Activated B cell treated with CpG ODN at 0.5 μM for 24 hours (primary cell): ENCODE results near the gene RFX1. TPM values are rescaled to one million over a fixed set of nuclear protein-coding genes. Genes with fewer than 3 reads are reported as not detected.
"Not testable (repeated sequence)": the region's sequence is repeated elsewhere in the genome, so short reads cannot be mapped to it uniquely, and the experiment has no call there.

ENCODE experiments used
- ATAC-seq: fragments of 200-7000 bp; cut with Tn5 transposase; one replicate; pipeline ENCODE4 v1.10.0; 2021; ENCODE audit warnings: low read depth, mild to moderate bottlenecking, moderate library complexity
- CTCF ChIA-PET: fragments of 350-600 bp; sonication (Branson Sonifier 250); formaldehyde crosslinking; loops from one replicate; lab custom pipeline; 2021; ENCODE audit warnings: antibody characterized with exemption; lab: Charles Lee
- POLR2A ChIA-PET: fragments of 350-600 bp; sonication (Branson Sonifier 250); formaldehyde crosslinking; loops from one replicate; lab custom pipeline; 2021; ENCODE audit warnings: antibody characterized with exemption; lab: Charles Lee
- DNase-seq: peaks from one replicate; pipeline ENCODE4 v3.0.0; 2022
- H3K27ac Mint-ChIP-seq: one replicate; pipeline ENCODE4 v1.8.0; 2020; ENCODE audit warnings: mixed read lengths
- H3K27me3 Mint-ChIP-seq: one replicate; pipeline ENCODE4 v1.8.0; 2021; ENCODE audit warnings: mixed read lengths
- H3K36me3 Mint-ChIP-seq: one replicate; pipeline ENCODE4 v1.8.0; 2021; ENCODE audit warnings: low read depth, mixed read lengths
- H3K4me1 Mint-ChIP-seq: one replicate; pipeline ENCODE4 v1.8.0; 2021; ENCODE audit warnings: mixed read lengths
- H3K4me3 Mint-ChIP-seq: one replicate; pipeline ENCODE4 v1.8.0; 2020; ENCODE audit warnings: mild to moderate bottlenecking, mixed read lengths
- H3K9me3 Mint-ChIP-seq: one replicate; pipeline ENCODE4 v1.8.0; 2020; ENCODE audit warnings: mixed read lengths
- intact Hi-C: fragments of 100-400 bp; cut with micrococcal nuclease; formaldehyde crosslinking; loops from one replicate; pipeline ENCODE4 v1.15.1; 2024
- total RNA-seq: library from RNA; stranded (reverse); gene quantifications from 2 replicates; pipeline ENCODE4 v1.2.3, GENCODE V29; 2022
- TF ChIP-seq, protein P1 (sequence below): fragments of 200-600 bp; IDR thresholded peaks from one replicate; pipeline ENCODE4 v1.8.0; 2022; ENCODE audit warnings: antibody characterized with exemption, mild to moderate bottlenecking

The RFX1 gene
- total RNA-seq, 1 donor from 2014 or later, result 19.0 TPM

DNA sequence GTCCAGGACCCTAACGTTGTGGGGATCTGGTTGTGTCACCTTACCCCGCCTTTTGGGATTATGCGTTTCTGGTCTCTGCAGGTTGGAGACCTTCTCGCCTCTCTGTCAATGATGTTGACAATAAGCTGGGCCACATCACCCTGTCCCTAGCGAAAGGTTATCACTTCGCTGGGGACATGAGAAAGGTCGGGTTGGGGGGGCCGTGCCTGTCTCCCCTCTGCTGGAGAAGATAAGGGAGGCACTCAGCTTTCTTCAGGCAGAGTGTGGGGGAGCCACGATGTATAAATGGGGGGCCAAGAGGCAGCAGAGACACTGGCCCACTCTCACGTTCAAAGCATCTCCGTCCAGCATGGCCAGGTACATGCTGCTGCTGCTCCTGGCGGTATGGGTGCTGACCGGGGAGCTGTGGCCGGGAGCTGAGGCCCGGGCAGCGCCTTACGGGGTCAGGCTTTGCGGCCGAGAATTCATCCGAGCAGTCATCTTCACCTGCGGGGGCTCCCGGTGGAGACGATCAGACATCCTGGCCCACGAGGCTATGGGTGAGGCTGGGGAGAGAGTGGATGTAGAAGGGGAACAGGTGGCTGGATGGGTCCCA is 21.8 kb upstream of the RFX1 start, which contains the start of gene RLN3:
Gene RLN3 (plus strand): TSS at position 293 of the 595 bp plus-strand sequence. CDS start 57 bp downstream, at position 350.
- POLR2A ChIA-PET, result interaction anchor here (0.5 to 1.7 kb wide), 6 partner anchors 11 to 207 kb away, joined by 3 to 10 read pairs (median 4); partner anchors contain the start of gene RFX1
- ATAC-seq, result no peak
- intact Hi-C loops, result no loop called here
- Mint-ChIP-seq H3K27ac (peak within 1 kb of the TSS; percentile 25), H3K4me1 (peaks cover 36% of the 10 kb centered on the region), H3K4me3 (no peak within 1 kb of the TSS), H3K9me3 (no peaks in the 10 kb centered on the region), H3K36me3 (peaks cover 5% of the 10 kb centered on the region), H3K27me3 (no peaks in the 10 kb centered on the region)
- CTCF ChIA-PET, result no interaction called here
- TF ChIP-seq, protein P1, sequence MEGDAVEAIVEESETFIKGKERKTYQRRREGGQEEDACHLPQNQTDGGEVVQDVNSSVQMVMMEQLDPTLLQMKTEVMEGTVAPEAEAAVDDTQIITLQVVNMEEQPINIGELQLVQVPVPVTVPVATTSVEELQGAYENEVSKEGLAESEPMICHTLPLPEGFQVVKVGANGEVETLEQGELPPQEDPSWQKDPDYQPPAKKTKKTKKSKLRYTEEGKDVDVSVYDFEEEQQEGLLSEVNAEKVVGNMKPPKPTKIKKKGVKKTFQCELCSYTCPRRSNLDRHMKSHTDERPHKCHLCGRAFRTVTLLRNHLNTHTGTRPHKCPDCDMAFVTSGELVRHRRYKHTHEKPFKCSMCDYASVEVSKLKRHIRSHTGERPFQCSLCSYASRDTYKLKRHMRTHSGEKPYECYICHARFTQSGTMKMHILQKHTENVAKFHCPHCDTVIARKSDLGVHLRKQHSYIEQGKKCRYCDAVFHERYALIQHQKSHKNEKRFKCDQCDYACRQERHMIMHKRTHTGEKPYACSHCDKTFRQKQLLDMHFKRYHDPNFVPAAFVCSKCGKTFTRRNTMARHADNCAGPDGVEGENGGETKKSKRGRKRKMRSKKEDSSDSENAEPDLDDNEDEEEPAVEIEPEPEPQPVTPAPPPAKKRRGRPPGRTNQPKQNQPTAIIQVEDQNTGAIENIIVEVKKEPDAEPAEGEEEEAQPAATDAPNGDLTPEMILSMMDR, result no peak
- DNase-seq, result no peak

DNA sequence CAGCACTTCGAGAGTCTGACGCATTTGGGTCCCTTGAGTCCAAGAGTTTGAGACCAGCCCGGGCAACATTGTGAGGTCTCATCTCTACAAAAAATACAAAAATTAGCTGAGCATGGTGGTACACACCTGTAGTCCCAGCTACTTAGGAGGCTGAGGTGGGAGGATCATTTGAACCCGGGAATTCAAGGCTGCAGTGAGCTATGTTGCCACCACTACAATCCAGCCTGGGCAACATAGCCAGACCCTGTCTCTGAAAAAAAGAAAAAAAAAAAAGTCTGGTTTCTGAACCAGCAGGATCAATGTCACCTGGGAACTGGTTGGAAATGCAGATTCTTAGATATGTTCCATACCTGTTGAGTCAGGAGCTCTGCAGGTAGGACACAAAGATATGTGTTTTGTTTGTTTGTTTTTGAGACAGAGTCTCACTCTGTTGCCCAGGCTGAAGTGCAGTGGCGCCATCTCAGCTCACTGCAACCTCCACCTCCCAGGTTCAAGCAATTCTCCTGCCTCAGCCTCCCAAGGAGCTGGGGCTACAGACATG is 20.6 kb upstream of the RFX1 start:
- DNase-seq, H3K4me3 Mint-ChIP-seq, ATAC-seq, H3K27ac Mint-ChIP-seq, H3K36me3 Mint-ChIP-seq, H3K9me3 Mint-ChIP-seq, intact Hi-C loops, H3K27me3 Mint-ChIP-seq, CTCF ChIA-PET: not testable (repeated sequence)
- H3K4me1 Mint-ChIP-seq, result peaks cover 31% of the 10 kb centered on the region
- POLR2A ChIA-PET, result interaction anchor here (0.6 to 0.8 kb wide), 2 partner anchors 11 to 45 kb away, joined by 3 to 9 read pairs; no protein-coding TSS in a partner anchor

DNA sequence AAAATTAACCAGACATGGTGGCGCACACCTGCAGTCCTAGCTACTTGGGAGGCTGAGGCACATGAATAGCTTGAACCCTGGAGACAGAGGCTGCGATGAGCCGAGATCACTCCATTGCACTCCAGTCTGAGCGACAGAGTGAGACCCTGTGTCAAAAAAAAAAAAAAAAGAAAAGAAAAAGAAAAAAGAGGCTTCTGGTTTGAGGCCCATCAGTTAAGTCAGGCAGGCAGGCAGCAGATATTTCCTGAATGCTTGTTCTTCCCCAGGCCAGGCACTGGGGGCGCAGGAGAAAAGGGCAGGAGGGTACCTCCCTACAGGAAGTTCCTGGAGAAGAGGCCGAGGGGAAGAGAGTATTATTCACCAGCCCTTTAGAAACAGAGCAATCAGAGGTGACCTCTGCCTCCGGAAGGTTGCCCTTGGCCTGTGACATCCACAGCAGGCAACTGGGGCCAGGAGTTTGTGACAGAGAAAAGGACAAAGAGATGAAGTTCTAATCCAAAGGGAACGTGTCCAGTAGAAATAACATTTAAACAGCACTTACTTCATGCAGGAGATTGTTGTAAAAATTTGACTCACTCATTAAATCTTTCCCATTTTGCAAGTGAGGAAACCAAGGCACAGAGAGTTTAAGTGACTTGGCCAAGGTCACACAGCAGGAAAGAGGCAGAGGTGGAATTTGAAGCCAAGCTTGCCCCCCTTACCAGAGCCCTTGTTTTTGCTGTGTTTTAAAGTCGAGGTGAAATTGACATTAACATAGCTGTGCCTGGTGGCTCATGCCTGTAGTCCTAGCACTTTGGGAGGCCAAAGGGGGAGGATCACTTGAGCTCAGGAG is 17.5 kb upstream of the RFX1 start:
- H3K4me1 Mint-ChIP-seq, result peaks cover 27% of the 10 kb centered on the region
- CTCF ChIA-PET, result interaction anchor here (1.0 kb wide), 1 partner anchor 8 kb away, joined by 6 read pairs; the partner anchor contains the start of gene IL27RA
- ATAC-seq (no peak), DNase-seq (no peak)
- H3K4me3 Mint-ChIP-seq, result no peak overlapping the region
- POLR2A ChIA-PET, result interaction anchor here (0.7 to 2.3 kb wide), 3 partner anchors 8 to 90 kb away, joined by 3 to 16 read pairs (median 4); partner anchors contain the start of gene IL27RA
- peak overlapping the region; percentile 46 for H3K27ac Mint-ChIP-seq
- H3K27me3 Mint-ChIP-seq, result no peaks in the 10 kb centered on the region
- H3K9me3 Mint-ChIP-seq, result no peaks in the 10 kb centered on the region
- intact Hi-C loops, result no loop called here
- TF ChIP-seq, protein P1, result no peak
- H3K36me3 Mint-ChIP-seq, result no peaks in the 10 kb centered on the region

DNA sequence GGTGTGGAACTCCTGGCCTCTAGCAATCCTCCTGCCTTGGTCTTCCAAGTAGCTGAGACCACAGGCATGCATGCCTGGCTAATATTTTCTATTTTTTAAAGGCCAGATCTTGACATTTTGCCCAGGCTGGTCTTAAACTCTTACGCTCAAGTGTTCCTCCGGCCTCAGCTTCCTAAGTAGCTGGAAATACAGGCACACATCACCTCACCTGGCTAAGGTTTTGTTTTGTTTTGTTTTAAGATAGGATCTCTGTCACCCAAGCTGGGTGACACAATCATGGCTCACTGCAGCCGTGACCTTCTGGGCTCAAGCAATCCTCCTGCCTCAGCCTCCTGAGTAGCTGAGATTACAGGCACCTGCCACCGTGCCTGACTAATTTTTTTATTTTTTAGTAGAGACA is 16.3 kb upstream of the RFX1 start:
- no peak overlapping the region for H3K27ac Mint-ChIP-seq
- DNase-seq, result no peak
- no peaks in the 10 kb centered on the region for H3K27me3 Mint-ChIP-seq
- TF ChIP-seq, protein P1, result no peak
- intact Hi-C loops, result no loop called here
- no peaks in the 10 kb centered on the region for H3K36me3 Mint-ChIP-seq
- ATAC-seq, result no peak
- CTCF ChIA-PET, result interaction anchor here (1.0 to 1.1 kb wide), 3 partner anchors 9 to 48 kb away, joined by 3 to 10 read pairs (median 6); partner anchors contain the start of gene IL27RA
- POLR2A ChIA-PET, result interaction anchor here (0.5 to 2.3 kb wide), 6 partner anchors 9 to 237 kb away, joined by 3 to 16 read pairs (median 4); partner anchors contain the start of genes DCAF15, IL27RA and RFX1
- no peak overlapping the region for H3K4me3 Mint-ChIP-seq
- no peaks in the 10 kb centered on the region for H3K9me3 Mint-ChIP-seq
- H3K4me1 Mint-ChIP-seq, result peaks cover 27% of the 10 kb centered on the region

DNA sequence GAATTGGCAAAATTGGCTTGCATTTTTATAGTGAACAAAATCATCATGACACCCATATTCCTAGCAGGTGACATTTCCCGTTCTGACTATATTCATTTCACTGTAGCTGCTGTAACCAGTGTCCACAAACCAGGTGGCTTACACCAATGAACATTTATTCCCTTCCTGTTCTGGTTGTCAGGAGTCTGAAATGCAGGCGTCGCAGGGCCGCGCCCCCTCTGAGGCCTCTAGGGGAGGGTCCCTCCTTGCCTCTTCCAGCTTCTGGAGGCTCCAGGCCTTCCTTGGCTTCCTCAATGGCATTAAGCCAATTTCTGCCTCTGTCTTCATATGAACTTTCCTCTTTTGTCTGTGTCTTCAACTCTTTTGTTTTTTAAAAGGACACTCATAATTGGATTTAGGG is 15.4 kb upstream of the RFX1 start:
- intact Hi-C loops, result no loop called here

DNA sequence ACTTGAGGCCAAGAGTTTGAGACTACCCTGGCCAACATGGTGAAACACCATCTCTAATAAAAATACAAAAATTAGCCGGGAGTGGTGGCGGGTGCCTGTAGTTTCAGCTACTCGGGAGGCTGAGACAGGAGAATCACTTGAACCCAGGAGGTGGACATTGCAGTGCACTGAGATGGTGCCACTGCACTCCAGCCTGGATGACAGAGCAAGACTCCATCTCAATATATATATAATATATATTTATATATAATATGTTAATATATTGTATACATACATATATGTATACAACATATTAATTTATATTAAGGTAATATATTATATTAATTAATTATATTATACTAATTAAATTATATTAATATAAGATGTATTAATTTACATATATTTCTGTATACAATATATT is 13.6 kb upstream of the RFX1 start:
- ATAC-seq, H3K9me3 Mint-ChIP-seq, H3K27me3 Mint-ChIP-seq, H3K4me3 Mint-ChIP-seq, DNase-seq, H3K27ac Mint-ChIP-seq, H3K36me3 Mint-ChIP-seq: not testable (repeated sequence)
- ChIA-PET CTCF (interaction anchor here (0.6 to 1.6 kb wide), 6 partner anchors 12 to 187 kb away, joined by 3 to 8 read pairs (median 3); partner anchors contain the start of genes ADGRL1 and IL27RA), POLR2A (interaction anchor here (0.8 to 2.8 kb wide), 9 partner anchors 12 to 499 kb away, joined by 3 to 36 read pairs (median 5); partner anchors contain the start of genes DCAF15, IL27RA and RFX1)
- H3K4me1 Mint-ChIP-seq, result peaks cover 35% of the 10 kb centered on the region
- intact Hi-C loops, result loop anchor here (1.0 kb wide), 1 partner anchor 33 kb away; no protein-coding TSS in a partner anchor

More for the DNA sequence above, 15.4 kb upstream of the RFX1 start:
- H3K4me1 Mint-ChIP-seq, result peaks cover 27% of the 10 kb centered on the region
- ChIA-PET POLR2A (interaction anchor here (0.6 to 2.3 kb wide), 5 partner anchors 10 to 236 kb away, joined by 3 to 16 read pairs (median 4); partner anchors contain the start of genes DCAF15, IL27RA and RFX1), CTCF (interaction anchor here (1.0 to 1.1 kb wide), 2 partner anchors 10 to 49 kb away, joined by 3 to 10 read pairs; partner anchors contain the start of gene IL27RA)
- ATAC-seq (no peak), DNase-seq (no peak)
- no peaks in the 10 kb centered on the region for H3K9me3 Mint-ChIP-seq
- TF ChIP-seq, protein P1, result no peak
- H3K27me3 Mint-ChIP-seq, result no peaks in the 10 kb centered on the region
- H3K4me3 Mint-ChIP-seq, result no peak overlapping the region
- no peaks in the 10 kb centered on the region for H3K36me3 Mint-ChIP-seq
- peak overlapping the region; percentile 46 for H3K27ac Mint-ChIP-seq
